H1 (cell line): ENCODE results near the gene CALR. TPM values are rescaled to one million over a fixed set of nuclear protein-coding genes. Genes with fewer than 3 reads are reported as not detected.
"Not testable (repeated sequence)": the region's sequence is repeated elsewhere in the genome, so short reads cannot be mapped to it uniquely, and the experiment has no call there.

Source experiments
- CTCF ChIA-PET: fragments of 300-600 bp; sonication (Branson Sonifier 250); formaldehyde crosslinking; loops from one replicate; lab custom pipeline; 2021; ENCODE audit not compliant: partially characterized antibody; lab: Charles Lee
- POLR2A ChIA-PET: fragments of 300-600 bp; sonication (Branson Sonifier 250); formaldehyde crosslinking; loops from one replicate; lab custom pipeline; 2021; ENCODE audit warnings: inconsistent platforms; ENCODE audit not compliant: partially characterized antibody; lab: Charles Lee
- DNase-seq, 2 experiments: peaks; one replicate each; pipeline versions ENCODE4 v3.0.0 to v3.0.0-alpha.2; 2010 to 2022; ENCODE audit warnings: low spot score in 2 of 2, low read depth in 1 of 2, mixed read lengths in 1 of 2
- FAIRE-seq: peaks from 2 replicates; lab custom pipeline; 2011; peaks lifted over from hg19 to GRCh38; lab: Jason Lieb, UNC
- H2AFZ ChIP-seq: 2 replicates; pipeline ENCODE4 v1.8.1; 2012; ENCODE audit warnings: low read length, inconsistent platforms
- H2AK5ac ChIP-seq: 2 replicates; pipeline ENCODE4 v1.6.1; 2013; ENCODE audit warnings: low read depth, low read length
- H2BK120ac ChIP-seq: replicated peaks from 2 replicates; pipeline ENCODE3; 2013; ENCODE audit warnings: low read depth, low read length, inconsistent platforms
- H2BK12ac ChIP-seq: 2 replicates; pipeline ENCODE4 v1.6.1; 2013; ENCODE audit warnings: low read depth, low read length
- H2BK15ac ChIP-seq: 2 replicates; pipeline ENCODE4 v1.6.1; 2013; ENCODE audit warnings: low read length
- H2BK20ac ChIP-seq: 2 replicates; pipeline ENCODE4 v1.6.1; 2013; ENCODE audit warnings: low read length
- H2BK5ac ChIP-seq: 2 replicates; pipeline ENCODE4 v1.6.1; 2013; ENCODE audit warnings: low read depth, low read length
- H3K14ac ChIP-seq: 2 replicates; pipeline ENCODE4 v1.6.1; 2013; ENCODE audit warnings: inconsistent platforms; ENCODE audit not compliant: insufficient read length
- H3K18ac ChIP-seq: 2 replicates; pipeline ENCODE4 v1.6.1; 2013; ENCODE audit warnings: low read length; ENCODE audit errors: extremely low read depth
- H3K23ac ChIP-seq: 2 replicates; pipeline ENCODE4 v1.6.1; 2013; ENCODE audit warnings: inconsistent platforms; ENCODE audit not compliant: insufficient read length
- H3K23me2 ChIP-seq: 2 replicates; pipeline ENCODE4 v1.6.1; 2013; ENCODE audit warnings: low read depth, low read length
- H3K27ac ChIP-seq: 2 replicates; pipeline ENCODE4 v1.6.1; 2011; ENCODE audit warnings: low read depth, low read length, inconsistent platforms
- H3K27me3 ChIP-seq, 4 experiments: replicated peaks in 1 of 4; 1 replicate in 1 of 4; 2 replicates in 3 of 4; pipeline versions ENCODE4 v1.6.1 to v1.8.1; 2011 to 2013; ENCODE audit warnings: low read length in 3 of 4, mild to moderate bottlenecking in 3 of 4, inconsistent platforms in 2 of 4, mixed read lengths in 2 of 4, moderate library complexity in 1 of 4; ENCODE audit not compliant: control insufficient read depth in 3 of 4, insufficient read depth in 3 of 4; ENCODE audit errors: extremely low read depth in 1 of 4
- H3K36me3 ChIP-seq, 4 experiments: 2 replicates each; pipeline versions ENCODE4 v1.6.1 to v1.8.1; 2011 to 2013; ENCODE audit warnings: mild to moderate bottlenecking in 4 of 4, low read length in 3 of 4, moderate library complexity in 2 of 4, control low read depth in 1 of 4, inconsistent platforms in 1 of 4; ENCODE audit not compliant: insufficient read depth in 4 of 4, control insufficient read depth in 2 of 4
- H3K4ac ChIP-seq: replicated peaks from 2 replicates; pipeline ENCODE3; 2013; ENCODE audit warnings: low read length, low read depth, mixed read lengths, inconsistent platforms; ENCODE audit not compliant: insufficient read length
- H3K4me1 ChIP-seq, 4 experiments: replicated peaks in 1 of 4; 1 replicate in 1 of 4; 2 replicates in 3 of 4; pipeline versions ENCODE4 v1.6.1 to v1.8.1; 2011 to 2013; ENCODE audit warnings: low read length in 3 of 4, inconsistent platforms in 2 of 4, mixed read lengths in 1 of 4; ENCODE audit not compliant: insufficient read depth in 4 of 4, control insufficient read depth in 3 of 4
- H3K4me2 ChIP-seq, 2 experiments: 2 replicates each; pipeline versions ENCODE4 v1.6.1 to v1.8.1; 2011 to 2013; ENCODE audit warnings: low read depth in 2 of 2, low read length in 2 of 2, control low read depth in 1 of 2, inconsistent platforms in 1 of 2, mild to moderate bottlenecking in 1 of 2; ENCODE audit not compliant: insufficient read depth in 1 of 2
- H3K4me3 ChIP-seq, 4 experiments: fragments of 200-600, 300-600 bp in 1 of 4; sonication (generic), shearing (Covaris generic), sonication (Bioruptor Twin) in 1 of 4; 2 replicates each; pipeline versions ENCODE4 v1.5.1 to v1.8.1; 2011 to 2016; ENCODE audit warnings: low read length in 4 of 4, low read depth in 3 of 4, control low read depth in 2 of 4, inconsistent platforms in 2 of 4, mild to moderate bottlenecking in 2 of 4, mixed read lengths in 1 of 4, moderate library complexity in 1 of 4; ENCODE audit not compliant: insufficient read depth in 2 of 4; ENCODE audit errors: extremely low read depth in 1 of 4
- H3K56ac ChIP-seq: replicated peaks from 2 replicates; pipeline ENCODE3; 2013; ENCODE audit warnings: low read depth, mild to moderate bottlenecking, mixed read lengths, low read length, inconsistent platforms; ENCODE audit not compliant: insufficient read length
- H3K79me1 ChIP-seq: 2 replicates; pipeline ENCODE4 v1.6.1; 2013; ENCODE audit warnings: low read depth, low read length, control low read depth
- H3K79me2 ChIP-seq, 2 experiments: 2 replicates each; pipeline versions ENCODE4 v1.6.1 to v1.8.1; 2012 to 2013; ENCODE audit warnings: low read length in 2 of 2, mild to moderate bottlenecking in 2 of 2, inconsistent platforms in 1 of 2; ENCODE audit not compliant: insufficient read depth in 2 of 2, control insufficient read depth in 1 of 2
- H3K9ac ChIP-seq, 4 experiments: replicated peaks in 1 of 4; 1 replicate in 1 of 4; 2 replicates in 3 of 4; pipeline versions ENCODE4 v1.6.1 to v1.8.1; 2011 to 2013; ENCODE audit warnings: low read depth in 3 of 4, low read length in 3 of 4, control low read depth in 2 of 4, mild to moderate bottlenecking in 2 of 4, moderate library complexity in 2 of 4, inconsistent platforms in 1 of 4; ENCODE audit errors: extremely low read depth in 1 of 4
- H3K9me3 ChIP-seq, 2 experiments: 2 replicates each; pipeline versions ENCODE4 v1.6.1 to v1.8.1; 2012 to 2013; ENCODE audit warnings: mild to moderate bottlenecking in 2 of 2, moderate library complexity in 2 of 2, control low read depth in 1 of 2, inconsistent platforms in 1 of 2, low read depth in 1 of 2, low read length in 1 of 2, mixed read lengths in 1 of 2; ENCODE audit not compliant: insufficient read depth in 2 of 2
- H4K20me1 ChIP-seq, 2 experiments: replicated peaks in 1 of 2; 2 replicates each; pipeline versions ENCODE3 to v1.8.1; 2011 to 2013; ENCODE audit warnings: inconsistent platforms in 2 of 2, low read length in 2 of 2, mild to moderate bottlenecking in 1 of 2; ENCODE audit not compliant: insufficient read depth in 2 of 2, control insufficient read depth in 1 of 2
- H4K5ac ChIP-seq: 2 replicates; pipeline ENCODE4 v1.6.1; 2013; ENCODE audit warnings: low read length, low read depth, mixed read lengths, inconsistent platforms; ENCODE audit not compliant: insufficient read length
- H4K8ac ChIP-seq: 2 replicates; pipeline ENCODE4 v1.8.0; 2013; ENCODE audit warnings: mild to moderate bottlenecking, moderate library complexity, low read length, inconsistent platforms; ENCODE audit not compliant: insufficient read depth; ENCODE audit errors: extremely low read depth
- H4K91ac ChIP-seq: replicated peaks from 2 replicates; pipeline ENCODE3; 2013; ENCODE audit warnings: low read length, mixed read lengths, inconsistent platforms; ENCODE audit not compliant: insufficient read length
- WGBS, 2 experiments: shearing (Covaris generic) in 1 of 2; methylation state at CpG; one replicate each; pipeline versions ENCODE4 v1.1.6 to v1.1.7; 2013 to 2015; ENCODE audit warnings: low lambda C conversion rate in 2 of 2, mixed read lengths in 2 of 2, inconsistent platforms in 1 of 2, low coverage in 1 of 2, missing lambda C conversion rate in 1 of 2; ENCODE audit not compliant: insufficient replicate concordance in 2 of 2, insufficient coverage in 1 of 2, insufficient read length in 1 of 2; ENCODE audit errors: extremely low coverage in 1 of 2, missing lambda C conversion rate in 1 of 2; 5-methylcytosine and 5-hydroxymethylcytosine counted together
- polyA plus RNA-seq, 7 experiments: library from polyadenylated mRNA; depleted of rRNA in 3 of 7; stranded (reverse) in 5 of 7; unstranded in 2 of 7; fragments of >200 nt in 5 of 7; fragments of 200-250 nt in 2 of 7; gene quantifications; 1 replicate in 5 of 7; 2 replicates in 1 of 7; 4 replicates in 1 of 7; pipeline versions ENCODE4 v1.2.1 to v1.2.3, GENCODE V29; 2011 to 2013; ENCODE audit warnings: missing spikeins in 2 of 7, mixed read lengths in 2 of 7
- total RNA-seq: library from RNA; stranded (reverse); fragmentation: NEBNext Ultra II Directional; extraction: Animal tissue kit (Norgen Biotek cat#: 25700); gene quantifications from 2 replicates; pipeline ENCODE4 v1.2.1, GENCODE V29; 2021

Gene CALR
- total and polyA plus RNA-seq, 2 of the 8 experiments (the other 6 are each of a cell fraction or from before 2014, with no cell fraction given) = 591 to 1,155 TPM

DNA sequence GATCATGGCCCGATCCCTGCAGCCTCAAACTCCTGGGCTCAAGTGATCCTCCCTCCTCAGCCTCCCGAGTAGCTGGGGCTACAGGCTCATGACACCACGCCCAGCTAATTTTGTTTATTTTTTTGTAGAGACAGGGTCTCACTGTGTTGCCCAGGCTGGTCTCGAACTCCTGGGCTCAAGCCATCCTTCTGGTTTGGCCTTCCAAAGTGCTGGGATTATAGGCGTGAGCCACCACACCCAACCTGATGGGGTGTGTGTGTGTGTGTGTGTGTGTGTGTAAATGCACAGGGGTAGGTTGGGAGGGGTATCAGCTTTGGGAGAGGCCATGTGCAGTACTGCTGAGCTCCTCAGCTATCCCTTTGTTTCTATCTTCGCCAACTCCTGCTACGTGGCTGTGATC lies 37.7 kb downstream of the CALR start:
- H4K8ac ChIP-seq, H3K27me3 ChIP-seq, H2BK120ac ChIP-seq, H3K9ac ChIP-seq, H3K18ac ChIP-seq, H4K91ac ChIP-seq, H3K79me2 ChIP-seq, H3K79me1 ChIP-seq, H3K27ac ChIP-seq, H3K4me3 ChIP-seq, H3K56ac ChIP-seq, H2BK5ac ChIP-seq, H3K4ac ChIP-seq, H3K23me2 ChIP-seq, H2BK12ac ChIP-seq, H4K20me1 ChIP-seq, H2AFZ ChIP-seq, H3K9me3 ChIP-seq, H2BK15ac ChIP-seq, H3K36me3 ChIP-seq, H2BK20ac ChIP-seq, H4K5ac ChIP-seq, H3K14ac ChIP-seq, FAIRE-seq, H3K23ac ChIP-seq, DNase-seq, H2AK5ac ChIP-seq, H3K4me2 ChIP-seq, H3K4me1 ChIP-seq: not testable (repeated sequence)
- ChIA-PET POLR2A (interaction anchor here (1.1 to 2.4 kb wide), 5 partner anchors 10 to 142 kb away, joined by 4 to 5 read pairs (median 5); partner anchors contain the start of genes NACC1 and SYCE2), CTCF (interaction anchor here (0.8 to 16.3 kb wide), 24 partner anchors 9 to 602 kb away, joined by 3 to 431 read pairs (median 6); partner anchors contain the start of genes DAND5, LYL1 and RAD23A)
- 83% methylated on average over 6 of the region's 7 CpGs; no CpG with 5 or more reads in 1 of the 2 experiments for WGBS, 2 experiments
